Brain microvascular endothelial cell (primary cell): ENCODE measurements around the gene ANKRD55.
A peak's percentile ranks its signal among the peaks of the same experiment; 100 is the strongest.
"Not testable (repeated sequence)": the region's sequence is repeated elsewhere in the genome, so short reads cannot be mapped to it uniquely, and the experiment has no call there.

ENCODE experiments used
- DNase-seq: peaks from one replicate; pipeline ENCODE4 v3.0.0-alpha.2; 2020
- H3K27ac ChIP-seq: fragments of 250-450 bp; sonication (Bioruptor Pico); 2 replicates; pipeline ENCODE4 v1.5.1; 2020; ENCODE audit warnings: mild to moderate bottlenecking, moderate library complexity
- H3K27me3 ChIP-seq: fragments of 250-450 bp; sonication (Bioruptor Pico); replicated peaks from 2 replicates; pipeline ENCODE4 v1.5.1; 2020; ENCODE audit warnings: mild to moderate bottlenecking
- H3K36me3 ChIP-seq: fragments of 250-450 bp; sonication (Bioruptor Pico); replicated peaks from 2 replicates; pipeline ENCODE4 v1.5.1; 2020; ENCODE audit warnings: mild to moderate bottlenecking
- H3K4me3 ChIP-seq: 2 replicates; pipeline ENCODE4 v1.5.1; 2011; ENCODE audit warnings: low read depth, mild to moderate bottlenecking, control low read depth, low read length, moderate library complexity
- in situ Hi-C: cut with HindIII; loops from 2 replicates; pipeline ENCODE4 v1.10.0; 2017; ENCODE audit warnings: low sequenced_read_pairs, low pct_ligation_motif_present
- TF ChIP-seq, protein P1 (sequence below): IDR thresholded peaks from 2 replicates; pipeline ENCODE4 v1.5.1; 2011; ENCODE audit warnings: low read depth, mild to moderate bottlenecking, moderate library complexity, low read length, control low read depth, inconsistent platforms; ENCODE audit errors: missing control alignments

Gene ANKRD55

DNA sequence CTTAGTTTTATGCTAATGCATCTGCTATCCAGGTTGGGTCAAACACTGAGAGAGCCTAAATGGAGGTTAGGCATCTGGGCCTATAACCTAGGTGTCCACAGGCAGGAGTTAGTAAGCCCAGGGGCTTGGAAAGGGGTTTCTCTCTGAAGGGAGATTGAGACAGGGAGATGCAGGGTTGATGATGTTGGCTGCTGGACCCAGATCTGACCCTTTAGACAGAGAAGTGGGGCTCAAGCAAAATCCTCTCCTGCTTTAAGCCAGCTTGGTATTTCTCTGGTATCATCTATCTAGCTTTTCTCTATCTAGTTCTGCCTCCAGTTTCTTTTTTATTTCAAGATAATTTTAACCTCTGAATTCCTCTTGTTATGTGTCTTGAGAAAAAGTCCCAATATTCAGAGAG, 18.3 kb upstream of the ANKRD55 start:
- no peak overlapping the region for H3K27ac ChIP-seq
- in situ Hi-C loops = loop anchor here (25.0 kb wide), 1 partner anchor 586 kb away; no protein-coding TSS in a partner anchor
- H3K36me3 ChIP-seq = no peaks in the 10 kb centered on the region
- no peak for DNase-seq
- TF ChIP-seq, protein P1, sequence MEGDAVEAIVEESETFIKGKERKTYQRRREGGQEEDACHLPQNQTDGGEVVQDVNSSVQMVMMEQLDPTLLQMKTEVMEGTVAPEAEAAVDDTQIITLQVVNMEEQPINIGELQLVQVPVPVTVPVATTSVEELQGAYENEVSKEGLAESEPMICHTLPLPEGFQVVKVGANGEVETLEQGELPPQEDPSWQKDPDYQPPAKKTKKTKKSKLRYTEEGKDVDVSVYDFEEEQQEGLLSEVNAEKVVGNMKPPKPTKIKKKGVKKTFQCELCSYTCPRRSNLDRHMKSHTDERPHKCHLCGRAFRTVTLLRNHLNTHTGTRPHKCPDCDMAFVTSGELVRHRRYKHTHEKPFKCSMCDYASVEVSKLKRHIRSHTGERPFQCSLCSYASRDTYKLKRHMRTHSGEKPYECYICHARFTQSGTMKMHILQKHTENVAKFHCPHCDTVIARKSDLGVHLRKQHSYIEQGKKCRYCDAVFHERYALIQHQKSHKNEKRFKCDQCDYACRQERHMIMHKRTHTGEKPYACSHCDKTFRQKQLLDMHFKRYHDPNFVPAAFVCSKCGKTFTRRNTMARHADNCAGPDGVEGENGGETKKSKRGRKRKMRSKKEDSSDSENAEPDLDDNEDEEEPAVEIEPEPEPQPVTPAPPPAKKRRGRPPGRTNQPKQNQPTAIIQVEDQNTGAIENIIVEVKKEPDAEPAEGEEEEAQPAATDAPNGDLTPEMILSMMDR = no peak
- no peaks in the 10 kb centered on the region for H3K27me3 ChIP-seq
- no peak overlapping the region for H3K4me3 ChIP-seq

DNA sequence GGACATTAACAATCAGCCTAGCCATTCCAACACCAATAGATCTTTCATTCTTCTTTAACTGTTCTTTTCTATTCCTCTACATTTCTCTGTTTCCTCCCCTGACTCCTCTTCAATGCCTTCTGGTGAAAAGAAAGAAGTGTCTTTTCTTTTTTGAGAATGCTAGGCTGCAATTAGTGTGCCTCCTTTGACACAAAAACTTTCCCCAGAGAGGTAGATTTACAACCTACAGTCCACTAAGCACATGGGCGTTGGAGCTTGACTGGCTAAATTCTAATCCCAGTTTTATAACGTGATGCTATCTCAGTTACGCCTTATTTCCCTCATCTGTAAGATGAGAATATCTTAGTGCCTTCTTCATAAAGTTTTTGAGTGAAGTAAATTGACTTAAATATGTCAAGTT, 16.9 kb upstream of the ANKRD55 start:
- TF ChIP-seq, protein P1 = no peak
- Histone ChIP-seq H3K36me3 (no peaks in the 10 kb centered on the region), H3K27ac (no peak overlapping the region), H3K27me3 (no peaks in the 10 kb centered on the region), H3K4me3 (no peak overlapping the region)
- DNase-seq = no peak
- in situ Hi-C loops = loop anchor here (25.0 kb wide), 1 partner anchor 587 kb away; no protein-coding TSS in a partner anchor

- H3K36me3 ChIP-seq, DNase-seq, H3K4me3 ChIP-seq, H3K27ac ChIP-seq, H3K27me3 ChIP-seq, in situ Hi-C loops: not testable (repeated sequence)
Measured at GRCh38 chr5:56249085-56249484, 16.0 kb upstream of the ANKRD55 start.

GRCh38 chr5:56247592-56247991, 14.5 kb upstream of the ANKRD55 start:
- TF ChIP-seq, protein P1 = no peak
- in situ Hi-C loops = no loop called here

DNA sequence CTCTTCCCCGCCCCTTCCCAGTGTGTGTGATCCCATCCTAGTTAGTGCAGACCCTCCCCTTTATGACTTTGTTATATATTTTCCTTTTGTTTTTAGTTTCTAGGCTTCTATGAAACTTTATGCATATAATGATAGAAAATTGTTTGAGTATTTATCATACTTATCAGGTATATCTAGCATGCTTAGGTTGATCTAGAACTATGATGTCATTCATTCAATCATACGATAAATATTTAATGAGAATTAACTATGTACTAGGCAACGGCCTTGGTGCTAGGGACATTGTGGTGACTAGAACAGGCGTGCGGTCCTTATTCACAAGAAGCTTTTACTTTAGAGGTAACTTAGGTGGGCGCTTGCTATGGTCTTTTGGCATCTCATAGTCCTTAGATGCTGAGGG, 13.6 kb upstream of the ANKRD55 start:
- no peak for DNase-seq
- H3K27me3 ChIP-seq = no peaks in the 10 kb centered on the region
- in situ Hi-C loops = no loop called here
- H3K27ac ChIP-seq = no peak overlapping the region
- H3K36me3 ChIP-seq = no peaks in the 10 kb centered on the region
- H3K4me3 ChIP-seq = no peak overlapping the region
- TF ChIP-seq, protein P1 = no peak

More at GRCh38 chr5:56247592-56247991, 14.5 kb upstream of the ANKRD55 start:
- H3K36me3 ChIP-seq = no peaks in the 10 kb centered on the region
- DNase-seq = peak; percentile 18
- no peaks in the 10 kb centered on the region for H3K27me3 ChIP-seq
- H3K4me3 ChIP-seq = no peak overlapping the region
- H3K27ac ChIP-seq = no peak overlapping the region

DNA sequence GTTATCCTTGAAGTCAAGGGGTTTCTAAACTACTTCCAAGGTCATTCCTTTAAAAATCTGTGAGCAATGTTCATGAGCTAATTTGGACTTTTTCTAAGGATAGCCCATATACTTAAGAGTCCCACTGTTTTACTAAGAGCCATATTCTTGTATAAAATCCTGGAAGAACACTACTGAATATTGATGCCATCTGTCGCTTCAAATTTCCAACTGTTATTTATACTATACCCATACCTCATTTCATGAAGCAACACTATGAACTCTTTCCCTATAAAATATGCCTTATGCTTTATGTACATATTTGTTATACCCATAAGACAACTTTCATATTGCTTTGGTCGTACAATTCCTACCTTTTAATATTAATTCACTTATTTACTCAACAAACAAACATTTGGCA, 12.4 kb upstream of the ANKRD55 start:
- no peak for DNase-seq
- Histone ChIP-seq H3K27me3 (no peaks in the 10 kb centered on the region), H3K27ac (no peak overlapping the region), H3K4me3 (no peak overlapping the region), H3K36me3 (no peaks in the 10 kb centered on the region)
- in situ Hi-C loops = no loop called here
- TF ChIP-seq, protein P1 = no peak
